Lower leg skin (tissue), 4 donors: ENCODE measurements around the gene HTRA2. TPM values are rescaled to one million over a fixed set of nuclear protein-coding genes. Genes with fewer than 3 reads are reported as not detected.
A peak's percentile ranks its signal among the peaks of the same experiment; 100 is the strongest.

Experiments used
- DNase-seq, 2 donors: peaks; one replicate each; pipeline ENCODE4 v3.0.0-alpha.2; 2019; ENCODE audit warnings: low spot score in 2 of 2
- H3K4me3 ChIP-seq: fragments of 200-600 bp; sonication (generic); 2 replicates; pipeline ENCODE4 v1.5.1; 2017; ENCODE audit warnings: mild to moderate bottlenecking, low read depth; ENCODE audit not compliant: poor library complexity, severe bottlenecking
- CTCF ChIP-seq, 3 donors: fragments of 450-650 bp; IDR thresholded peaks; one replicate each; pipeline ENCODE4 v1.5.1; 2016; ENCODE audit warnings: antibody characterized with exemption in 3 of 3, mild to moderate bottlenecking in 3 of 3, moderate library complexity in 2 of 3
- POLR2A ChIP-seq, 2 donors: fragments of 450-650 bp; IDR thresholded peaks; one replicate each; pipeline ENCODE4 v1.6.1; 2016 to 2017; ENCODE audit warnings: antibody characterized with exemption in 2 of 2, mild to moderate bottlenecking in 1 of 2, moderate library complexity in 1 of 2
- WGBS, 2 donors: methylation state at CpG; one replicate each; pipeline ENCODE4 v1.1.5; 2018; 5-methylcytosine and 5-hydroxymethylcytosine counted together
- intact Hi-C: fragments of 100-400 bp; cut with DNase I; formaldehyde crosslinking; loops from one replicate; pipeline ENCODE4 v1.15.0; 2023; ENCODE audit warnings: low total_unique reads
- total RNA-seq, 4 donors: library from RNA; depleted of rRNA; stranded (reverse); fragments of >200 nt; gene quantifications; one replicate each; pipeline ENCODE4 v1.1.0, GENCODE V29; 2016

HTRA2 gene
- total RNA-seq, 4 donors from 2014 or later, result 22.6 to 28.6 (median 25.2) TPM

GRCh38 chr2:74486141-74486540 lies 43.6 kb upstream of the HTRA2 start:
- no peak for TF ChIP-seq POLR2A (IDR thresholded peaks at IDR 0.05)
- TF ChIP-seq CTCF (IDR thresholded peaks at IDR 0.05), result no peak
- no peak overlapping the region for H3K4me3 ChIP-seq
- no peak for DNase-seq
- intact Hi-C loops, result no loop called here
- WGBS, 2 donors, result 88% methylated on average over 2 of the region's 2 CpGs

DNA sequence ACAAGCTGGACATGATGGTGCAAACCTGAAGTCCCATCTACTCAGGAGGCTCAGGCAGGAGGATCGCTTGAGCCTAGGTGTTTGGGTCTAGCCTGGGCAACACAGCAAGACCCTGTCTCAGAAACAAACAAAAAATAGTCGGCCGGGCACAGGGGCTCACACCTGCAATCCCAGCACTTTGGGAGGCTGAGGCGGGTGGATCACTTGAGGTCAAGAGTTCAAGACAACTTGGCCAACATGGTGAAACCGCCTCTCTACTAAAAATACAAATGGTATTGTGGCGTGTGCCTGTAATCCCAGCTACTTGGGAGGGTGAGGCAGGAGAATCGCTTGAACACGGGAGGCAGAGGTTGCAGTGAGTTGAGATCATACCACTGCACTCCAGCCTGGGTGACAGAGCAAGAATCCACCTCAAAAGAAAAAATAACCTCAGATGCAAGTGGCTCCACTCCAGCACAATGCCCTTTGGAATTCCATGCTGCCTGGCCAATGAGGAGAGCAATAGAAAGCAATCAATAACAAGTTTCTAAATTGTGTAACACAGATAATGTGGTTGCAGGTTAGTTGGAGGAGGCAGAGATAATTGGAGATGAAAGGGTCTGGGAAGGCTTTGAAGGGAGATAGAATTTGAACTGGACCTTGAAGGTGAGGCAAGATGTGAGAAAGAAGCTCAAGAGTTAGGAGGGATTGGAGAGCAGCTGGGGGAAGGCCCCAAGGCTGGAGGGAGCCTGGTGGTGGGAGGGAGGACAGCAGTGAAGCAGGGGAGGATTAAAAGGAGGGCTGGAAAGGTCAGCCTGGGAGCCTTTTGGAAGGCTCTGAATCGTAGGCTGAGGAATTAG lies 40.9 kb upstream of the HTRA2 start:
- intact Hi-C loops, result no loop called here
- no peak for TF ChIP-seq POLR2A (IDR thresholded peaks at IDR 0.05)
- TF ChIP-seq CTCF (IDR thresholded peaks at IDR 0.05), result peak in 1 of 3 donors; percentile 12
- WGBS, 2 donors, result 90 to 92% methylated on average over 9 of the region's 9 CpGs
- H3K4me3 ChIP-seq, result no peak overlapping the region
- no peak for DNase-seq

- TF ChIP-seq CTCF (IDR thresholded peaks at IDR 0.05) (no peak), POLR2A (IDR thresholded peaks at IDR 0.05) (no peak)
- H3K4me3 ChIP-seq, result no peak overlapping the region
- DNase-seq, result no peak
- 95 to 96% methylated on average over 9 of the region's 9 CpGs for WGBS, 2 donors
- intact Hi-C loops, result no loop called here
Observed at GRCh38 chr2:74489906-74490305, 39.8 kb upstream of the HTRA2 start.

DNA sequence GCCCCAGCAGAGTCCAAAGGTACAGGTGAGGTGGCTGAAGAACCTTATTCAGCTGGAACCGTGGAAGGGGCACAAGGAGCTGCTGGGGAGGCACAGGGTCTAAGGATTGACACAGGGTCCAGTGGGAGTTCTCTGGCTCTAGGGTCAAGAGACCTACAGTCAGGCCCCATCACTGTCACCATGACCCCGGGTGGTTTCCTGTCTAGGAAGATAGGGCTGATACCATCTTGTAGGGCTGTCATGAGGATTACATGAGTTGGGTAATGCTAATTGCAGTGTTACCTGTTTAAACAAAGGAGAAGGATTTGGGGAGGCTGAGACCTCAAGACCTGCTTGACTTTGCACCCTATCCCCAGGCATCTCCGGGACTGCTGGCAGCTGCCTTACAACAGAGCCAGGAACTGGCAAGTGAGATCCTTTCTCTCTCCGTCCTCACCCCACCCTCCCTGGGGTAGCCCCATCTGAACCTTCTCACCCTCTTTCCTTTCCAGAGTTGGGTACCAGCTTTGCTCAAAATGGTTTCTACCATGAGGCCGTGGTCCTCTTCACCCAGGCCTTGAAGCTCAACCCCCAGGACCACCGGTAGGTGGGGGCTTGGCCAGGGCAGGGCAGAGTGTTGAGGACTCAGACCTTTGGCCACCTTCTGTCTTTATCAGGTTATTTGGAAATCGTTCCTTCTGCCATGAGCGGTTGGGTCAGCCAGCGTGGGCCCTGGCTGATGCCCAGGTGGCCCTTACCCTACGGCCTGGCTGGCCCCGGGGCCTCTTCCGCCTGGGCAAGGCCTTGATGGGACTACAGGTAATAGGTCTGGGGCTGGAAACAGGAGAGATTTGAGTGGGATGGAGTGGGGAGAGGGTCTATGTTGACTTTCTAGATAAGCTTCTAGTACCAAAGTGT lies 37.8 kb upstream of the HTRA2 start:
- intact Hi-C loops, result no loop called here
- 93 to 95% methylated on average over 12 of the region's 12 CpGs for WGBS, 2 donors
- TF ChIP-seq CTCF (IDR thresholded peaks at IDR 0.05) (no peak), POLR2A (IDR thresholded peaks at IDR 0.05) (no peak)
- H3K4me3 ChIP-seq, result no peak overlapping the region
- DNase-seq, result no peak

DNA sequence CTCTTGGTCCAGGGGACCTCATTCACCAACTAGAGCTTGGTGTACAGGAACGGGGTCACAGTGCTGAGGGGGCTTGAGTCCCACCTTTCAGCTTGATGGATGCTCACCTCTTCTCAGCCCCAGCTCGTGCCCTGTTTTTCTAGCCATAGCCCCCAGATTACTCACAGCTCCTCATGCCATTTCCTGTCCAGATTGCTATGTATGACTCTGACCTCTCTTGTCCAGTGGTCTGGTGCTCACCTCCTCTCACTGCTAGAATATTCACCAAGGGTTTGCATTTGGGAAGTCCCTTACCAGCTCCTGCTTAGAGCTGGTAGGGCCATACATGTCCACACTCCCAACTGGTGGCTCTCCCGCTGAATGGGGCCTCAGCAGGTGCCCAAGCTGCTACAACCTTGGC lies 36.2 kb upstream of the HTRA2 start:
- TF ChIP-seq CTCF (IDR thresholded peaks at IDR 0.05), result no peak
- no peak for TF ChIP-seq POLR2A (IDR thresholded peaks at IDR 0.05)
- intact Hi-C loops, result no loop called here
- WGBS, 2 donors, result 90 to 95% methylated on average over 3 of the region's 3 CpGs

More for the DNA sequence above, 36.2 kb upstream of the HTRA2 start:
- DNase-seq, result no peak
- H3K4me3 ChIP-seq, result no peak overlapping the region
